H54 (cell line): Measurements from ENCODE around the gene STK32B.
"Not testable (repeated sequence)": the region's sequence is repeated elsewhere in the genome, so short reads cannot be mapped to it uniquely, and the experiment has no call there.

Source experiments
- DNase-seq: peaks from one replicate; pipeline ENCODE4 v3.0.0; 2011; ENCODE audit warnings: low spot score, mixed read lengths; ENCODE audit not compliant: insufficient read length
- FAIRE-seq: peaks from 3 replicates; lab custom pipeline; 2011; peaks lifted over from hg19 to GRCh38; lab: Jason Lieb, UNC
- POLR2A ChIP-seq: IDR thresholded peaks from 2 replicates; pipeline ENCODE4 v1.6.1; 2011; ENCODE audit warnings: low read depth, mild to moderate bottlenecking, low read length

Gene STK32B

GRCh38 chr4:5158825-5159224 lies 107.5 kb downstream of the STK32B start:
- no peak for DNase-seq
- no peak for FAIRE-seq
- TF ChIP-seq POLR2A: no peak

DNA sequence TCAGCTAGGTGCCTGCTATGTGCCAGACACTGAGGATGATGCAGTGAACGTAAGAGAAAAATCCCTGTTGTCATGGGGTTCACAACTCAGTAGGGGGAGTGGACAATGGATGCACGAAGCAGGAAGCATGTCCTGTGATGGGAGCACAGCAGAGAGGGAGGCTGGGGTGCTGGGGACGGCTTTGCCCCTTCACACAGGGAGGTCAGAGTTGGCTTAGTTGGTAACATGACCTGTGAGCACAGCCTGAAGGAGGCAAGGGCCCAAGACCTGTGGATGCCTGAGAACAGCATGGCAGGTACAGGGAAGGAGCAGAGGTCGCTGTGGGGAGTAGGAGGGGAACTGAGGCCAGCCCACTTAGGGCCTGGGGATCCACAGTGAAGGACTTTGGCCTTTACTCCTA lies 109.4 kb downstream of the STK32B start:
- FAIRE-seq (no peak), DNase-seq (no peak)
- no peak for TF ChIP-seq POLR2A

DNA sequence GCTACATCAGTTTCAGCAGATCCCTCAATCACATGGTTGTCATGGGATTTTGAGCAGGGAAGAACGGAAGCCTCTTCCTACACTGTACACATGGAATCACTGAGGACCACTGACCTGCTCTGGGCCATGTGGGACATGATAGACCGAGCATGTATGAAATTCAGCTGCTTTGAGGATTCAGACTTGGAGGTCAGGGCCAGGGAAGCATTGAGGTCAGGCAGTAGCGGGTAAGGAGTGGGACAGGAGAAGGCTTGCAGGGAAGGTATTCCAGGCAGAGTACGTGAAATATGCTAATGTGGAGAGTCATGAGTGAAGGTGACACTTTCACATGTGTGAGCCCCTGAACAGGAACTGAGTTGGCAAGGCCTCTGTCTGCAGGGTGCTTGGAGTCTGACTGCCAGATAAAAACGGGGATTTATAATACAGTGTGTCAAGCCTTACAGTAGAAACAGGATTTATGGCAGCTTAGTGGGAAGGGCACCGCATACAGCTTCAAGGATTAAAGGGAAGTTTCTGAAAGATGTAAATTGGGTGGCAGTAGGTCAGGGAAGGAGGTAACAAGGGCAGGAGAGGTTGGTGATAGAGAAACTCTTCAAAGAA lies 111.7 kb downstream of the STK32B start:
- FAIRE-seq: no peak
- DNase-seq: no peak
- no peak for TF ChIP-seq POLR2A

- DNase-seq (no peak), FAIRE-seq (no peak)
- TF ChIP-seq POLR2A: no peak
These were observed 113.1 kb downstream of the STK32B start for GRCh38 chr4:5164221-5164912.

DNA sequence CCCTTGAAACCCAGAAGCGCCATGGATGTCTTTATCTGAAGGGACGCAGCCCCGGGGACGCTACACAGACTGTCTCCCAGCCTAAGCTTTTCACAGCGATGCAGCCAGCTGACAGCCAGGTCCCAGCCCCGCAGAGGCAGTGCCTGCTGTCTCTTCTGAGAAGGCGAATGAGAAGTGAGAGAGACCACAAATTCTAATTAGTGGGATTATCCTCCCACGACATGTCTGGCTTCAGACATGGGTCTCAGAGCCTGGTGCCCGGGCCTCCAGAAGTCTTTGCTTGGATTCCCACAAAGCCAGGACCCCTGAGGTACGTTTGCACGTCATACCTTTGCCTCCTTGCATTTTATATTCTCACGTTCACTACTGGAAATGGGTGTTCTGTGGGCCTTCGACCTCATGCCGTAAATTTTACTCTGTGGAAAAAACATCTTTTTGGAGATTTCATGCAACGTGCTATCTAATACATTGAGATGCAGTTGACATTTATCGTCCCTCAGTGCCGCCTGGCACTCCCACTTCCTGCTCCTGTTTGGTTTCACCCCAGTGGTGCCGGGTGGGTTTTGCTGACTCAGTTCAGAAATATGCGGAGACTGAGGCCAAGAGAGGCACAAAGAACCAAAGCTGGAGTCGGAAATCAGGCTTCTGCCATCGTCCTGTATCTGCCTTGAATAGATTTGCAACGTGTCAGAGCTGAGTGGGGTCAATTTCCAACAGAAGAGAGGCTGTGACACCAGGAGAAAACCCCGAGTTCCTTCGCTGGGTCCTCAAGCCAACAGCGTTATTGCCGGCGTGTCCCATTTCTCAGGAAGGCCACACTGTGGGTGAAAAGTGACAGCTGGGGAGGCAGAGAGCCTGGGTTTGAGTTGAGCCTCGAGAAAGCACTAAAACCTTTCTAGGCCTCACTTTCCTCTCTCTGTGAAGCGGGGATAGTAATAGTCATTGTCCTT lies 114.4 kb downstream of the STK32B start:
- TF ChIP-seq POLR2A: no peak
- DNase-seq: peak; percentile 7
- FAIRE-seq: no peak

- TF ChIP-seq POLR2A: no peak
- DNase-seq (no peak), FAIRE-seq (no peak)
These were observed 115.1 kb downstream of the STK32B start for GRCh38 chr4:5166377-5166776.

GRCh38 chr4:5168891-5169290 lies 117.6 kb downstream of the STK32B start:
- no peak for TF ChIP-seq POLR2A
- DNase-seq (no peak), FAIRE-seq (no peak)

- DNase-seq, FAIRE-seq: not testable (repeated sequence)
These were observed 124.6 kb downstream of the STK32B start for GRCh38 chr4:5175836-5176235.

- DNase-seq (no peak), FAIRE-seq (no peak)
- no peak for TF ChIP-seq POLR2A
These were observed 133.3 kb downstream of the STK32B start for GRCh38 chr4:5184606-5185005.

GRCh38 chr4:5185551-5185950 lies 134.3 kb downstream of the STK32B start:
- DNase-seq (no peak), FAIRE-seq (no peak)
- no peak for TF ChIP-seq POLR2A

DNA sequence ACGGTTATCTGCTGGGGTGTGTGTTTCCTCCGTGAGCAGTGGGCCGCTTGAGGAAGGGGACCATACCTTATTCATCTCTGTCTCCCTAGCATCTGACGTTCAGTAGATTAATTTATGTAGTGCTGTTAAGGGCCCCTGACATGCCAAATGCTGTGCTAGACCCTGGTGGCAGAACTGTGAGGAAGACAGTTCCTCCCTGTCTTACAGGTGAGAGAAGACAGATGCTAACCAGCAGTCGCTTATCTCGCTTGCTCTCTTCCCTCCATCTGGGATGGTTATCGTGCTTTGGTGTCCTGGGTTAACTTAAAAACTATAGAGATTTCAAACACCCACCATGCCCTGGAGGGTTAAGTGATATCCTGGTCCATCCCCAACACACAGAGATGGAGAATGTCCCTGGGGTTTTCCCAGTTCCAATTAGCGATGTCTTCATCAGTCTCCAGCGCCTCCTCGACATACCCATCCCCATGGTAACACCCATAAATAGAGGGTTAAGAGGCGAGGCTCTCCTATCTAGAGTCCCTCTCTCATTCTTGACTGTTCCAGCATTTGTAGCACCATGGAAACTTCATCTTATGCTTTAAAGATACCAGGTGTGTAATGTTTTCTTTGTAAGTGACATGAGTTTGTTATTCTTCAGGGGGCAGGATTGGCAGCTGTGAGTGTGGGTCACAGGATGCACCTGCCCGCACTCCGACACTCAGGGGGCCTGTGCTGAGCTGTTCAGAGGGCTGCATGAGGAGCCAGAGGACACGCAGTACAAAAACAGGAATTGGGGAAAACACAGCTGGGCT lies 135.2 kb downstream of the STK32B start:
- no peak for FAIRE-seq
- no peak for DNase-seq
- no peak for TF ChIP-seq POLR2A

DNA sequence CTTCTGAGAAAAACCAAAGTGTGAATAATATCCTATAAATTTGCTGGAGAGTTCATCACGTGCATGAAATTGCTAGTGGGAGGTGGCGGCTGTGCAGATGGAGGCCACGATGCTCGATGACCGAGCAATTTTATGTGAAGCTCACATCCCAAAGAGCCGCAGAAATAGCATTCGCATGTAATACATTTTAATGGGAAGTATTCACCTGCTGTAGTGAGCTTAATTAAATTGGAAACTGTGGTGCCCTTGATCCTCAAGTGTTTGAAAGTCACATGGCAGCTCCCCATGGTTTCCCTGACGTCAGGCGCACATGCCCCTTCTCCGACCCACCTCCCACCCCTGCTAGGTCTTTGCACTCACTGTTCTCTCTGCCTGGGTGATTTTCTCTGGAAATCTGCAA lies 136.8 kb downstream of the STK32B start:
- no peak for FAIRE-seq
- TF ChIP-seq POLR2A: no peak
- DNase-seq: no peak

GRCh38 chr4:5191831-5192230 lies 140.6 kb downstream of the STK32B start:
- TF ChIP-seq POLR2A: no peak
- FAIRE-seq (no peak), DNase-seq (no peak)
